ENCODE results near the gene CUL5. TPM values are rescaled to one million over a fixed set of nuclear protein-coding genes. Genes with fewer than 3 reads are reported as not detected.
"Not testable (repeated sequence)": the region's sequence is repeated elsewhere in the genome, so short reads cannot be mapped to it uniquely, and the experiment has no call there.

CUL5 gene
- total RNA-seq, 2 experiments from 2014 or later: 32.2 to 34.6 TPM

GRCh38 chr11:108117746-108118371 is 109.2 kb downstream of the CUL5 start:
- Mint-ChIP-seq H3K27me3 (no peaks in the 10 kb centered on the region), H3K9me3 (no peaks in the 10 kb centered on the region), H3K4me1 (ENCODE audit: low read depth) (peaks cover 16% of the 10 kb centered on the region), H3K27ac (no peak overlapping the region), H3K4me3 (no peak overlapping the region), H3K36me3 (ENCODE audit: low read depth) (peaks cover 5% of the 10 kb centered on the region)
- no peak for ATAC-seq
- CTCF ChIA-PET: interaction anchor here (0.6 to 3.2 kb wide), 17 partner anchors 9 to 543 kb away, joined by 3 to 22 read pairs (median 4); partner anchors contain the start of gene CUL5
- TF ChIP-seq CTCF (IDR thresholded peaks at IDR 0.05): peak; percentile 62
- DNase-seq: no peak
- intact Hi-C loops (cut with micrococcal nuclease): loop anchor here (5.0 kb wide), 1 partner anchor 529 kb away; no protein-coding TSS in a partner anchor
- POLR2A ChIA-PET: interaction anchor here (0.6 to 1.2 kb wide), 3 partner anchors 106 to 668 kb away, joined by 3 to 4 read pairs (median 3); partner anchors contain the start of gene CUL5

GRCh38 chr11:108120936-108121273 is 112.2 kb downstream of the CUL5 start:
- Mint-ChIP-seq H3K27ac (peak overlapping the region; percentile 89), H3K4me1 (ENCODE audit: low read depth) (peaks cover 40% of the 10 kb centered on the region), H3K36me3 (ENCODE audit: low read depth) (peaks cover 16% of the 10 kb centered on the region), H3K4me3 (peak overlapping the region; percentile 83)
- DNase-seq; H3K27me3 Mint-ChIP-seq; H3K9me3 Mint-ChIP-seq; ATAC-seq; CTCF ChIA-PET; intact Hi-C loops (cut with micrococcal nuclease): not testable (repeated sequence)
- POLR2A ChIA-PET: interaction anchor here (0.6 to 1.0 kb wide), 2 partner anchors 9 to 425 kb away, joined by 3 read pairs; no protein-coding TSS in a partner anchor

GRCh38 chr11:108121274-108122155 is 112.8 kb downstream of the CUL5 start, which contains the start of gene ACAT1:
Gene ACAT1, plus strand, starts transcription at chr11:108121567. Its CDS starts 40 bp downstream, at chr11:108121607.
- peak; percentile 3 for TF ChIP-seq CTCF (IDR thresholded peaks at IDR 0.05)
- CTCF ChIA-PET: no interaction called here
- POLR2A ChIA-PET: interaction anchor here (0.6 to 1.9 kb wide), 7 partner anchors 12 to 424 kb away, joined by 3 to 7 read pairs (median 4); no protein-coding TSS in a partner anchor
- ATAC-seq (peak; percentile 98), DNase-seq (peak; percentile 98)
- H3K4me3 Mint-ChIP-seq: peak within 1 kb of the TSS; percentile 83
- no peaks in the 10 kb centered on the region for H3K9me3 Mint-ChIP-seq
- H3K4me1 Mint-ChIP-seq (ENCODE audit: low read depth): peaks cover 41% of the 10 kb centered on the region
- no peaks in the 10 kb centered on the region for H3K27me3 Mint-ChIP-seq
- H3K27ac Mint-ChIP-seq: peak within 1 kb of the TSS; percentile 89
- intact Hi-C loops (cut with micrococcal nuclease): no loop called here
- H3K36me3 Mint-ChIP-seq (ENCODE audit: low read depth): peaks cover 20% of the 10 kb centered on the region

GRCh38 chr11:108122166-108122628 is 113.5 kb downstream of the CUL5 start:
- Mint-ChIP-seq H3K4me3 (peak overlapping the region; percentile 83), H3K36me3 (ENCODE audit: low read depth) (peaks cover 22% of the 10 kb centered on the region), H3K4me1 (ENCODE audit: low read depth) (peaks cover 42% of the 10 kb centered on the region), H3K9me3 (no peaks in the 10 kb centered on the region), H3K27ac (peak overlapping the region; percentile 85), H3K27me3 (no peaks in the 10 kb centered on the region)
- ATAC-seq: no peak
- ChIA-PET POLR2A (interaction anchor here (0.7 to 1.9 kb wide), 7 partner anchors 10 to 115 kb away, joined by 3 to 7 read pairs (median 4); no protein-coding TSS in a partner anchor), CTCF (no interaction called here)
- no peak for DNase-seq
- intact Hi-C loops (cut with micrococcal nuclease): no loop called here
- no peak for TF ChIP-seq CTCF (IDR thresholded peaks at IDR 0.05)

- Mint-ChIP-seq H3K9me3 (no peaks in the 10 kb centered on the region), H3K4me1 (ENCODE audit: low read depth) (peaks cover 40% of the 10 kb centered on the region), H3K4me3 (no peak overlapping the region), H3K27me3 (no peaks in the 10 kb centered on the region), H3K36me3 (ENCODE audit: low read depth) (peaks cover 30% of the 10 kb centered on the region), H3K27ac (no peak overlapping the region)
- no peak for DNase-seq
- no peak for TF ChIP-seq CTCF (IDR thresholded peaks at IDR 0.05)
- ChIA-PET CTCF (no interaction called here), POLR2A (interaction anchor here (1.0 to 1.2 kb wide), 2 partner anchors 14 to 30 kb away, joined by 3 read pairs; no protein-coding TSS in a partner anchor)
- no peak for ATAC-seq
- intact Hi-C loops (cut with micrococcal nuclease): no loop called here
Measured at GRCh38 chr11:108125096-108125495, 116.4 kb downstream of the CUL5 start.

Data from activated CD8-positive, alpha-beta T cell treated with anti-CD3 and anti-CD28 coated beads for 36 hours (primary cell).